Esophagus muscularis mucosa (tissue), 3 donors: ENCODE data around the gene CDH4.

ENCODE experiments used
- CTCF ChIP-seq, 3 experiments: fragments of 200-600 bp in 2 of 3; fragments of 450-650 bp in 1 of 3; sonication (generic) in 2 of 3; IDR thresholded peaks; one replicate each; pipeline ENCODE4 v1.5.1; 2017 to 2019; ENCODE audit warnings: antibody characterized with exemption in 3 of 3, mild to moderate bottlenecking in 2 of 3, moderate library complexity in 1 of 3
- POLR2A ChIP-seq: fragments of 450-650 bp; IDR thresholded peaks from one replicate; pipeline ENCODE4 v1.6.1; 2017; ENCODE audit warnings: antibody characterized with exemption, moderate library complexity, mild to moderate bottlenecking, low read depth
- POLR2AphosphoS5 ChIP-seq, 2 donors: sonication (generic); formaldehyde crosslinking; IDR thresholded peaks; one replicate each; pipeline ENCODE4 v1.6.1; 2017; ENCODE audit warnings: antibody characterized with exemption in 2 of 2

- no peak for TF ChIP-seq POLR2AphosphoS5 (IDR thresholded peaks at IDR 0.05)
- TF ChIP-seq CTCF (IDR thresholded peaks at IDR 0.05): no peak
- TF ChIP-seq POLR2A: no peak
These were observed at the start of gene CDH4 for GRCh38 chr20:61251529-61252393.
